Embryonic facial prominence (tissue), 1 donor: ENCODE measurements around the gene TMEM43.

Experiments used
- DNase-seq: peaks from one replicate; pipeline ENCODE4 v3.0.0-alpha.2; 2016; ENCODE audit errors: extremely low spot score

Gene TMEM43

DNA sequence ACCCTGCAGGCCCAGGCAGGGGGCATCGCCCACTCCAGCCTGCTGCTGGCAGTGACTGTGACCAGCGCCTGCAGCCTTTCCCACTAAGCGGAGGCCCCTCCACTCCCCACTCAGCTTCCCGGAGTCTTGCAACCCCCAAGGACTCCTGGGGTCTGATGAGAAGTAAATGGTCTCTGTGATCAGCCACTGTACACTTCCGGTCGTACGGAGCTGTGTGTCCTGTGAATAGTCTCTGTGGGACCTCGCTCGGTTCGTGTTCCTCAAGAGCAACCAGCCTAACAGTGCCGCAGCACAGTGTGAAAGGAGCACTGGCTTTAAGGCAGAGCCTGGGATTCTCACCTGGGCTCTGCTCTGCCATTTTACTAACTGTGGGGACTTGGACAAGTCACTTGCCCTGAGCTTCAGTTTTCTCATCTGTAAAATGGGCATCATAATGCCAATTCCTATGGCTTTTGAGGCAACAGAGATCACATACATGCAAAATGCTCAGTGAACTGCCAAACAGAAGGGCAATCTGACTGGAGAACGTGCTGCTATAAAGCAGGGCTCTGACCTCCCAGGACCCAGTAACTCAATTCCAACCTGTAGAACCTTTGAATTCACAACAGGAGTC, 26.7 kb downstream of the TMEM43 start:
- DNase-seq: no peak

DNA sequence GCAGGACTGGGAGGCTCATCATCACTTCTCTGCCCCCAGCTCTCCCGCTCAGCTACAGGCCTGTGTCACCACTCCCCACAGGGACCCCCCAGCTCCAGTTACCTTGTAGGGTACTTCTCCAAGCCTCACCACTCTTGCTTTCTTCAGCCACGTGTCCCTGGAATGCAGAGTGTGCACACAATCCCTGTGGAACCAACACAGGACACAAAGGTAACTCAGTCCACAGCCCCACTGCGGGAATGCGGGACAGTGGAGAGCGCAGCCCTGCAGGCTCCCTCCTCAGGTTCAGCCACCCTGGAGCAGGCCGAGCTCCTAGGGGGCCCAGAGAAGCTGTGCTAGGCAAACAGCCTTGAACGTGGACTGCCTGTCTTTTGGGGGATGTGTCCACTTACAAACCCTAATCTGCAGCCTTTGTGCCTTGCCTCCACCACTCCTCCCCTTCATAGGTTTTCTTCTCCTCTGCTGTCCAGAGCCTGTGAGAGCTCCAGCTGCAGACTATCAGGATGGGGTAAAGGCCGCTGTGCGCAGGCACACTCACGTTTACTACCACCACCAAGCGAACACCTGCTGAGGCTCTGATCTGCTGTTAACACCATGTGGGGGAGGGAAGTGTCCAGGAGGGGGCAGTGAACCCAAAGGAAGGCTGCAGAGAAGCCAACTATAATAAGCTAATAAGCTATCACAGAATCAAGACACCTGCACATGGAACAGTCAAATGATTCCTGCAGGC, 27.5 kb downstream of the TMEM43 start:
- DNase-seq: no peak

DNA sequence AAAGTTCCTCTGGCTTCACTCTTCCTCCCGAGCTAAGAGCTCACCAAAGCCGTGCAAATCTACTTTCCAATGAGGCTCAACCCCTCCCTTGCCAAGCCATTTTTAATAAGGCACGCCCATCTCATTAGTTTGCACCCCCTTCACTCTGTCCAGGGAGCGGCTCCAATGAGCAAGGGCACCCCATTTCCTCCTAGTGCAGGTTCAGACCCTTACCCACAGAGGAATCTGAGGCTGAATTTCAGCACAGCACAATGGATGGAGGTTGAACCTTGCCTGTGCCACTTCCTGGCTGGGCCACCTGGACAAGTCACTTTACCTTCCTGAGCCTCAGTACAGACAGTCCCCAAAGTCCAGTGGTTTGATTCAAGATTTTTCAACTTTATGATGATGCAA, 28.1 kb downstream of the TMEM43 start:
- no peak for DNase-seq

DNA sequence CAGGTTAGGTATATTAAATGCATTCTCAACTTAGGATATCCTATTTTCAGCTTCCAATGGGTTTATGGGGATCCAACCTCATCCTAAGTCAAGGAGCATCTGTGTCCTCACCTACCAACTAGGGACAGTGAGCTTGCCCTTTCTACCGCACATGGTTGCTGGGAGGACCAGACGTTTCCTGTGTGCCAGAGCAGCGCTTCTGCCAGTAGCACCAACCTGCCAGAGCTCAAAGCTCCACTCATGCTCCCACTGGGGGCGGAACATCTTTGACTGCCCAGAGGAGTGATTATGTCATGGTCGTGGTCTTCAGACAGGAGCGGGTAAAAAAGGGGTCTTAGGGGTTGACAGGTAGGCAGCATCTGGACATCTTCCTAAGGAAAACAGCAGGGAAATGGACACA, 28.8 kb downstream of the TMEM43 start:
- no peak for DNase-seq

DNA sequence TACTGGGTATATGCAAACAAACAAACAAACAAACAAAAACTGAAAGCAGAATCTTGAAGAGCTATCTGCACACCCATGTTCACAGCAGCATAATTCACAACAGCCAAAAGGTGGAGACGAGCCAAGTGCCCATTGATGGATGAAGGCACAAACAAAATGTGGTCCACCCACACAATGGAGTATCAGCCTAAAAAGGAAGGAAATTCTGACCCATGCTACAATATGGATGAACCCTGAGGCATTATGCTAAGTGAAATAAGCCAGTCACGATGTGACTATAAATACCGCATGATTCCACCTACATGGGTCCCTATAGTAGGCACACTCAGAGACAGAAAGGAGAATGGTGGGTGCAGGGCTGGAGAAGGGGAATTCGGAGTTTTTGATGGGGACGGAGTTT, 29.4 kb downstream of the TMEM43 start:
- no peak for DNase-seq

DNA sequence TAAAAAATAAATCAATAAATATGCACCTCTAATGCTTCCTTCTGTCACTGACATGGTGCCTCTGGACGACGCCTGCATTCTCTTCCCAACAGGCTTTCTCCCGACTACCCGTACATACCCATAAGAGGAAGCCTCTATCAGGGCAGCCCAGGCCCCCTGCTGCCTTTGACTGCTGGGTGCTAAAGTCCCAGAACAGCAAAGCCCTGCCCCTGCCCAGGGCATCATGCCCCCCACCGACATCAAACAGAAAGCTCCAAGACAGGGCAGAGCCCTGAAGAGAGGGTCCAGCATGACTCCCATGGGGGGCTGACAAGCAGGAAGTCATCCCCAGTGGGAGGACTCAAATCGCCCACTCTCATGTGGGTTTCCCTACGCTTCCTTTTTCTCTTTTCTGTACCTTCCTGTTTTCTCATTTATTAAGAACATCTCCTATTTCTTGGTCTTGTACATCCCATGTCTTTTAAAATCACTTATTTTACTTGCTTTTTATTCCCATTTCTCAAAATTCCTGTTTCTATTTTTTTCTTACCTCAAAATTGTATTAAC, 30.1 kb downstream of the TMEM43 start:
- no peak for DNase-seq

DNA sequence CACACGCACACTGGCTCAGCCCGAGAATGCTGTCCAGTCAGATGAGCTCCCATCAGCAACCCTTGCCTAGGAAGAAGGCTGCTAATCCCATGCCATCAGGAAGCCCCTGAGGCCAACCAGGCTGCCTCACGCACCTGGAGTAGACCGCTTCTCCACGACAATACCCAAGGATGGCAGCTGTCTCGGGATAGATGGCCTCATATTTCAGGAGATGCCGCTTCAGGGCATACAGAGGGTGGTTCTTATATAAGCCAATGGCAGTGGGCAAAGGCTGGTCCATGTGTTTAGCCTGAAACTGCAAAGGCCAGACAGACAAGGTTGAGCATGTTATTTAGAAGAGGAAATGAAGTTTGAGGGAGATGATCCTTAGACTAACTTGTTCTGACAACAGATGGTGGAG, 31.3 kb downstream of the TMEM43 start:
- no peak for DNase-seq

DNA sequence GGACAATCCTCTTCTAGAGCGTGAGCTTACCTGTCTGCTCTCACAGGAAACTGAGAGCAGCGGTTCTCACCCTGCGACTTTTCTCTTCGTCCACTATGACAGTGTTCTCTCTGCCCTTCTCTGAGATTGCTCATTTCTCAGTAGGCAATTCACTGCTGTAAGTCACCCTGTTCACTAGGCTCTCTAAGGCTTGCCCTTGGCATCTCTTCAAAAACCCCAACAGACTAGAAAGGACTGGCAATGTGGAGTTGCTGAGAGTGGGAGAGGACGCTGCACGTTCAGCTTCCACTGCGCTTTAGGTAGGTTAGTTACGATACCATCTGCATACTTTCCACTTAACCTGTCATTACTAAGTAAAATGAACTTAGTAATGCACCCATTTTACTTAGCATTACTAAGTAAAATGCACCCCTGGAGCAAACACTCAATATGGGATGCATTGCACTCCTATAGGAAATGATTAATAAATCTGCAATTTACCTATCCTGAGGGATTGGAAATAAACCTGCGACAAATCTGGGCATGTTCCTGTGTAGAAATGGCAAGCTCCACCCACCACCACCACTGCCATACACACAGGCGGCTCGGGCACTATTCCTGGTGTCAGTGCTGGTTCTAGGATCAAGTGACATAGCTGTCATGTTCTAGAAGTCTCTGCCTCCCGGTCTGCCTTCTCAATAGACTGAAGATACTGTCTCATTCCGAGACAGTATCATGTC, 32.1 kb downstream of the TMEM43 start:
- no peak for DNase-seq

DNA sequence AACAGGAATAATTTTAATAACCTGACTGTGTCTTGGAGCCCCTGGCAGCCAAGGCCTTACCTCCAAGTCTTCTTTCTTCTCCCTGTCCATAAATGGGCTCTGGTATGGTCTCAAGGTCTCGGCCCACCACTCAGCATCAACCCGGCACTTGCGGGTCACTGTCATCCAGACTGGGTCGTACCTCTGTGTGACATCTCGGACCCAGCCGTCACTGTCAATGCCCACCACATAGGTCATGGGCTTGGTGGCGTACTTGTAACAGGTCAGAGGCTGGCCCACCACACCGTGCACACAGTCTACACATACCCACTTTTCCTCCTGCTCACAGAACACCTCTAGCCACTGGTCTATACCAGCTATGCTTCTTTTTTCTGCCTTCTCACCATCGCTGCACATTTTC, 33.1 kb downstream of the TMEM43 start:
- DNase-seq: no peak

DNA sequence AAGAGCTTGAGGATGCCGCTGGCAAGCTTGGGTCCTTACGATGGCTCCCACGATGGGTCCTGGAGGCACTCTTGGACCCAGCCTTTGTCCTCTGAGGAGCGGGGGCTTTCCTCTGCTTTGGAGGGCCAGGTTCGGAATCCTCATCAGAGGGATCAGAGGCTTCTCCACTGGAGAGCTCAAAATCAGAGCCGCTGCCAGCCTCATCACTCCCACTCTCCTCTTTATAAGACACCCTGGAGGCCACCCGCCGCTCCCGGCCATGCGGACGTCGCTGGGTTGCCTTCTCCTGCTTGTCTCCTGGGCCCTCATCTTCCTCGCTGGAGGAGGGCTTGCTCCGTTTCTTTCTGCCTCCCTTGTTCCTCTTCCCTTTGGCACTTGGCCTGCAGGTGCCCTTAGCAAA, 33.5 kb downstream of the TMEM43 start:
- no peak for DNase-seq

DNA sequence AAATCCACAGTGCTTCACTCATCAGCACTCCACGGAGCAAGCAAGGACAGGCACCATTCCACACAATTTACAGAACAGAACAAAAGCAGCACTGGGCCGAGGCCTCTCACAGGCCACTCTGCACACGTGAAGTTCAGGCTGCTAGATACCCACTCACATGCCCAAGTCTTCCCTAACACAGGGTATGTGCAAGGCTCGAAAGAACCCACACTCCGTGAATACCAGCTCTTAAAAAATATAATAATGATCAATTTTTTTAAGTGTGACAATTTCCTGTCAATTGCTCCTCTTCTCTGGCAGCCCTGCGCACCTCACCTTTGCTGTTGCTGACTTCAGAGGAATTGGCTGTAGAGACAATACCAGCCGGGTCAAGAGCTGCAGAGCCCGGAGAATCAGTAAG, 34.6 kb downstream of the TMEM43 start:
- no peak for DNase-seq

DNA sequence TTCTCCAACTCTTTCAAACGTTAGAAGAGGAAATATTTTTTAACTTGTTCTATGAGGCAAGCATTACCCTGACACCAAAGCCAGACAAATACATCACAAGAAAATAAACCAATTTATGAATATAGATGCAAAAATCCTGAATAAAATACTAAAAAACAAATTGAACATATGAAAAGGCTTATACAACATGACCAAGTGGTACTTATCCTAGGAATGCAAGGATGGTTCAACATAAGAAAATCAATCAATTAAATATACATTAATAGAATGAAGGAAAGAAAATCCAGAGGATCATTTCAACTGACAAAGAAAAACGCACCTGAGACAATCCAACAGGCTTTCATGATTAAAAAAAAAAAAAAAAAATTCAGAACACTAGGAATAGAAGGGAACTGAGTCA, 36.4 kb downstream of the TMEM43 start:
- DNase-seq: no peak

DNA sequence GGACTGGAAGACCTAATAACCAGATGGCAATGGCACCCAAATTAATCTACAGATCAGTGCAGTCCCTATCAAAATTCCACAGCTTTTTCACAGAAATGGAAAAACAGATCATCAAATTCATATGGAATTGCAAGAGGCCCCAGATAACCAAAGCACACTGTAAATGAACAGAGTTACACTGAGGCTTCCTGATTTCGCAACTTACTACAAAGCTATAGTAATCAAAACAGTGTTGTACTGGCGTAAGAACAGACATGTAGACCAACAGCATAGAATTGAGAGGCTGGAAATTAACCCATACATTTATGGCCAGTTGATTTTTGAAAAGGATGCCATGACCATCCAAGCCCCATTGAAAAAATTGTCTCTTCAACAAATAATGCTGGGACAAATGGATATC, 37.3 kb downstream of the TMEM43 start:
- DNase-seq: no peak

DNA sequence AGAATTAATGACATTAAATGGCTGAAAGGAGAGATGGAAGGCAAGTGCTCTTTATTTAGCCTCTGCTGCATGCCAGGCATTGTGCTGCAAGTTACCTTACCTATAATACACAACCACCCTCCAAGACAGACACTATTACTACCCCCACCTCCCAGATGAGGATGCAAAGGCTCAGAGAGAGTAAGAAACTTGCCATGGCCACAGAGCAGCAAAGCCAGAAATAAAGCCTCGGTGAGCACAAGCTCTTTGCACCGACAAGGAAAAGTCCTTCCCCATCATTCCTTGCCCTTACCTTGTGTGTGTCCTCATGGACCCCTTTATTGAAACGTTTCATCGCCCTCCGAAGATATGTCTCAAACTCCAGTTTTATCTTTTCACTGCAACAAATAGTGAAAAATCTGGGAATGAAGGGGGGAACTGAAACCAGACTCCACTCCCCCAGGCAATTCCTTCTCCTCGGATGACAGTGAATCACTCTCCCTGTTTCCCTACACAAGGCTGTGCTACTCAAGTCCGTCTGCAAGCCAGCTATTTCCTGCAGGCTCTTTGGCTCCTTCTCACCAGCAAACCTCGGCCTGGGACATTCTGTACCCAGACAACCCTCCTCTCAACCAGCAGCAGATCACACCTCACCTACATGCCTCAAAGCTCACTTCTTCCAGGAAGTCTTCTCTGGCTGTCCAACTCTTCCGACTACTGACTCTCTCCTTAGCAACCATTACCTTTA, 42.2 kb downstream of the TMEM43 start:
- DNase-seq: no peak

DNA sequence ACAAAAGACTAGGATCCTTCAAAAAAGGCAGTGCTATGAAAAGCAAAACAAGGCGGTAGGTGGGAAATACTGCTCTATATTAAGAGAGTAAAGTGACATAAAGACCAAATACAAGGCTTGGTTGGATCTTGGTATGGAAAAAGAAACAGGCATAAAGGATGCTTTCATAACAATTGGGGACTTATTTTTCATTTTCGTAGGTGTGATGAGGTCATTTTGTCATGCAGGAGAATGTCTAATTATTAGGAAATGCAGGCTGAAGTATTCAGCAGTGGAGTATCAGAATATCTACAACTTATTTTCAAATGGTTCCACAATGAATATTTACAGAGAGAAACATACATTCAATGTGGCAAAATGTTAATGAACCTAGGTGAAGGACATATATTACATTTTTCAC, 44.6 kb downstream of the TMEM43 start:
- DNase-seq: no peak

DNA sequence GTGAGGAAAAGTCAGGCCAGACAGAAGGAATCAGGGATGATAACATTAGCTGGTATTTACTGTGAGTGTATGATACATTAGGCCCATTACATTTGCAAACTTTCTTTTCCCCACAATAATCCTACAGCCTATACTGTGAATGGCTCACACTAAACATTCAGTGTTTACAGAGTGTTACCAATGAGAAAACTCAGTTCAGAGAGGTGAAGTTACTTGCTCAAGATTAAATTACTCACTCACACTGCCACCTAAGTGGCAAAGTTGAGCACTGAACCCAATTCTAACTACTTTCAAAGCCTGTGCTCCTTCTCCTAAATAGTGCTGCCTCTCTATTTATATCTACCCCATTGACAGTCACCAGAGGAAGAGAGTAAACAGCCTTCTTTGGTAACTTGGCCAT, 45.0 kb downstream of the TMEM43 start:
- no peak for DNase-seq

DNA sequence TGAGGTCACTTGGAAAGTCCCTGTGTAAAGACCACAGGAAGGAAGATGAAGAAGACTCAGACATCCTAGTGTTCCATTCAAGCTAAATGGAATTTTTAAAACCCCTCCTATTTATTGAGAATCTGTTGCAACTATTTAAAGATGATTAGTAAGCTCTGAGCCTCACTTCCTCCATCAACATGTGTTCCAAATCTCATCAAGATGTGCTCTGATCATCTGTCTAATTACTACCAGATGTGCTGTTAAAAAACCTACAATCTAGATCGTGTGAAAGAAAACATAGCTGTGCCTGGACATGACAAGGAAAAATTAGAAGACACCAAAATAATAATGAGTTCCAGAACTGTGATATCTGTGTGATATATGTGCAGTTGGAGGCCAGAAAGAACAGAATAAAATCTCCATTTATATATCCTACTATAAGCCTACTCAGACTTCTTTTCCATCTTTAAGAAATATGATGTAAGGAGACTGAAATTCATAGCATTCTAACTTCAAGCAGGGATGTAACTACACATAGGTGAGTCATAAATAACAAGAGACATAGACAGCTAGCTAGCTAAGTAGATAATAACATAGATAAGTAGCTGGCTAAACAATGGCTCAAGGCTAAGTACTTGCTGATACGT, 45.8 kb downstream of the TMEM43 start:
- DNase-seq: no peak

DNA sequence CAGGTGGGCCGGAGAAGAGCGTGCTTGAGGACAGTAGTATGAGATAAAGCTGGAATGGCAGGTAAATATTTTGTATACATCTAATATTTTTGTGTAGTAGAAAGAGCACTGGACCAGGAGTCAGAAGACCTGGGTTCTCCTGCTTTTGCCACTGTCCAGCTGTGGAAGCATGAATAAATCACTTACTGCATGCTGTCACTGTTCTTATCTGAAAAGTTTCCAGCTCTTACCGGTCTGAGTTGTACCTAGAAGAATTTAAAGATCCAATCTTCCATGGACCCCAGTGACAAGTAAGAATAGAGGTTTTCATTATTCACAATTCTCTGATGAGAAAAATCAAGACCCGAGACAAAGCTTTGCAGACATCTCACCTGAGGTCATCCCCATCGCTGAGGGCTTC, 47.6 kb downstream of the TMEM43 start:
- no peak for DNase-seq

DNA sequence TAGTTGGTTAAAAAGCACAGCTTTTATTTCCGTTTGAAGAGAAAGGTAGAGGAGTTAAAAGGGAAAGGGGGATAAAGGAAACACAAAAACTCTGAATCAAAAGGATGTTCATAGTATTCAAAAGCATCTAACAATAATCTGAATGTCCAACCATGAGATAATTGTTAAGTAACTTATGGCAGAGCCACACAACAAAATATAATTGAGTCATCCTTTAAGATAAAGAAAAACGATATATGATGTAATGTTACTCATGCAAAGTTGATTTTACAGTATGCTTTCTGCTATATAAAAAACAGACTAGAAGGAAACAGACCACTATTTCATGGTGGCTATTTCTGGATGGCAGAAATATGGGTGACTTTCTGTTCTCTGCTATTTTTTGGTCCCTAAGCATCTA, 49.6 kb downstream of the TMEM43 start:
- DNase-seq: no peak

DNA sequence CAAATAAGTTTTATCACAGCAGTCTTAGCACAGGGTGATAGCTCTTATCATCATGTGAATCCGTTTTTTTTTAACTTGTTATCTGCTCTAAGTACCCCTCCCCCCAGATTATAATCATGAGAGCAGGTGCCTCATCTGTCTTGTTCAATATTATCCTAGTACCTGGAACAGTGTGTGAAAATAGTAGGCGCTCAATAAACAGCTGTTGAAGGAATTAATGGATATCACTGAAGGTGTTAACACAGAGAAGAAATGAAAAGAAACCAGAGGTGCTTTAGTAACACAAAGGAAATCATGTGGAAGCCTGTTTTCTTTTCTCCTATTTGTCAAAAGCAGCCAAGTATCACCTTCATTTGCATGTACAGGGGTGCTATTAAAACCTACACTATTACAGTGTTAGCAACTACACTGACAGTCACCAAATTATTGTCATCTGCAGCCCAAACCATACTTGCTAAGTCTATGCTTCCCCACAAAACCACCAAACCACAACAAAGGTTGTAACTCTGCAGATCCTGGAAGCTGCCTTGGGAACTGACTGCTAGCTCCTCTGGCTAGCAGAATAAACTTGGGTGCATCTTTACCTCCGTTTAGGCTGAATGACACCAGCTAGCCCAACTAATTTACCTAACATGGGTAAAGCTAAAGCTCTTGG, 50.7 kb downstream of the TMEM43 start:
- no peak for DNase-seq

DNA sequence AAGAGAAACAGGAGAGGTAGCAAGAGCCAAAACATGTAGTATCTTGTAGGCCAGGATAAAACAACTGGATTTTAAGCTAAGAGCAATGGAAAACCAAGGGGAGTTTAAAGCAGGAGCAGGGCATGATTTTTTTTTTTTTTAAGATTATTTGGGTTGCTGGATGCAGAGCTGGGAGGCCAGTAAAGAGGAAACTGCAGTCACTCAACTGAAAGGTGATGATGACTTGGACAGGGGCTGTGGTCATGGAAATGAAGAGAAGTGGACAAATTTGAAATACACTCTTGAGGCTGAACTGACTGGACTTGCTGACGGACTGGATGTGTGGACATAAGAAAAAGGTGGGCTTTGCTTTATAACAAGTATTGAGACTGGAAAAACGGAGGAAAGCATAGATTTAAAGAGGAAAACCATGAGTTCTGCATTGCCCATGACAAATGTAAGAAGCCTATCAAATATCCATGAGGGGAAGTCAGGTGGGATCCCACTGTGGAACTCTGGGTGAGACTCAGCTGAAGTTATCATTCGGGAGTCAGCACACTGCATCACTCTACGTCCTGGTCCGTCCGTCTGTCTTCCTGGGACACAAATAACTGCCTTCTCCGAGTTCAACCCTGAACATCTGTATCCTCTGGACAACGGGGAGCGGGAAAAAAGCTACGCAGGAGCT, 52.9 kb downstream of the TMEM43 start:
- no peak for DNase-seq
